Measurements from ENCODE around the gene NCAPH2. TPM values are rescaled to one million over a fixed set of nuclear protein-coding genes. Genes with fewer than 3 reads are reported as not detected.

The NCAPH2 gene
- total and polyA plus RNA-seq, 8 donors, result 41.6 to 52.9 (median 45.1) TPM

GRCh38 chr22:50471197-50471847, 36.7 kb upstream of the NCAPH2 start:
- peak in 1 of 4 donors; percentile 63 for DNase-seq
- H3K27ac ChIP-seq, result peak overlapping the region in 1 of 2 donors; percentile 3

DNA sequence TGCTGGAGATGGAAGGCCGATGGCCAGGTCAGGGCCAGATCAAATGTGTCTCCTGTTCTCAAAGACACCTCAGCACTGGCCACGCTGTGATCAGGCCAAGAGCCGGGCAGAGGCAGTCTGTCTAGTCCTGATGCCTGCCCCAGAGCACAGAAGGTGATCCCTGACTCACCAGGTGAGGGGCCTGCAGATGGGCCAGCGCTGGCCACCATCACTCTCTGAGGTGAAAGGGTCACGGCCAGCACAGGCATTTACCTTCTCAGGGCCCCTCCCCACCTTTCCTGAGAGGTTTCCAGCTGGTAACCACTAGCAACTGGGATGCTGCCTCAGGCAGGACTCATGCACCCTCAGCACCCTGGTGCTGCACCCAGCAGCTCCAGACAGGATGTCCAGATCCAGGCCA, 36.1 kb upstream of the NCAPH2 start:
- intact Hi-C loops (cut with DNase I), result no loop called here

More at GRCh38 chr22:50471197-50471847, 36.7 kb upstream of the NCAPH2 start:
- TF ChIP-seq CTCF (IDR thresholded peaks at IDR 0.05), result no peak
- ATAC-seq, result no peak
- peaks cover 0 to 20% of the 10 kb centered on the region in 2 donors for H3K36me3 ChIP-seq
- peaks cover 37 to 61% of the 10 kb centered on the region in 2 donors for H3K4me1 ChIP-seq
- H3K9me3 ChIP-seq, result no peaks in the 10 kb centered on the region
- no peaks in the 10 kb centered on the region for H3K27me3 ChIP-seq
- H3K4me3 ChIP-seq, result no peak overlapping the region
- intact Hi-C loops (cut with DNase I), result no loop called here

GRCh38 chr22:50473088-50473487, 34.9 kb upstream of the NCAPH2 start:
- peaks cover 0 to 5% of the 10 kb centered on the region in 2 donors for H3K27me3 ChIP-seq
- peak overlapping the region in 1 of 2 donors; percentile 89 for H3K4me3 ChIP-seq
- DNase-seq (no peak), ATAC-seq (no peak)
- H3K4me1 ChIP-seq, result peaks cover 37 to 61% of the 10 kb centered on the region in 2 donors
- intact Hi-C loops (cut with DNase I), result no loop called here
- TF ChIP-seq CTCF (IDR thresholded peaks at IDR 0.05), result no peak
- H3K9me3 ChIP-seq, result no peaks in the 10 kb centered on the region
- H3K27ac ChIP-seq, result no peak overlapping the region
- peaks cover 0 to 2% of the 10 kb centered on the region in 2 donors for H3K36me3 ChIP-seq

More for the DNA sequence above, 36.1 kb upstream of the NCAPH2 start:
- Histone ChIP-seq H3K9me3 (no peaks in the 10 kb centered on the region), H3K27me3 (no peaks in the 10 kb centered on the region), H3K4me1 (peaks cover 37 to 61% of the 10 kb centered on the region in 2 donors), H3K4me3 (no peak overlapping the region), H3K27ac (no peak overlapping the region), H3K36me3 (peaks cover 0 to 13% of the 10 kb centered on the region in 2 donors)
- TF ChIP-seq CTCF (IDR thresholded peaks at IDR 0.05), result no peak
- ATAC-seq (no peak), DNase-seq (no peak)

- DNase-seq, result peak in 1 of 4 donors; percentile 86
- ATAC-seq, result peak; percentile 57
- no peak for TF ChIP-seq CTCF (IDR thresholded peaks at IDR 0.05)
- intact Hi-C loops (cut with DNase I), result no loop called here
- H3K4me1 ChIP-seq, result peaks cover 37 to 61% of the 10 kb centered on the region in 2 donors
- H3K27me3 ChIP-seq, result peaks cover 0 to 11% of the 10 kb centered on the region in 2 donors
- no peaks in the 10 kb centered on the region for H3K9me3 ChIP-seq
- H3K36me3 ChIP-seq, result no peaks in the 10 kb centered on the region
- peak overlapping the region in 1 of 2 donors; percentile 70 for H3K27ac ChIP-seq
- peak overlapping the region; percentile 67 to 89 for H3K4me3 ChIP-seq
Measured at GRCh38 chr22:50473855-50474671, 34.0 kb upstream of the NCAPH2 start.

Data from left lung (tissue), 10 donors.